BE2C (cell line): Measurements from ENCODE around the gene PAFAH2.

ENCODE experiments used
- DNase-seq: peaks from one replicate; pipeline ENCODE4 v3.0.0-alpha.2; 2020
- H3K27me3 ChIP-seq: fragments of 250-450 bp; sonication (Bioruptor Pico); 2 replicates; pipeline ENCODE4 v1.5.1; 2020; ENCODE audit warnings: mild to moderate bottlenecking
- H3K36me3 ChIP-seq: fragments of 250-450 bp; sonication (Bioruptor Pico); 2 replicates; pipeline ENCODE4 v1.5.1; 2020; ENCODE audit warnings: mild to moderate bottlenecking
- H3K4me1 ChIP-seq: fragments of 250-450 bp; sonication (Bioruptor Pico); 2 replicates; pipeline ENCODE4 v1.5.1; 2020
- H3K4me3 ChIP-seq: 2 replicates; pipeline ENCODE4 v1.5.1; 2011; ENCODE audit warnings: low read depth, low read length
- H3K9me3 ChIP-seq: fragments of 250-450 bp; sonication (Bioruptor Pico); 2 replicates; pipeline ENCODE4 v1.5.1; 2020
- TF ChIP-seq, protein P1 (sequence below): IDR thresholded peaks from 2 replicates; pipeline ENCODE4 v1.5.1; 2012; ENCODE audit warnings: mild to moderate bottlenecking, low read depth, low read length

PAFAH2 gene

DNA sequence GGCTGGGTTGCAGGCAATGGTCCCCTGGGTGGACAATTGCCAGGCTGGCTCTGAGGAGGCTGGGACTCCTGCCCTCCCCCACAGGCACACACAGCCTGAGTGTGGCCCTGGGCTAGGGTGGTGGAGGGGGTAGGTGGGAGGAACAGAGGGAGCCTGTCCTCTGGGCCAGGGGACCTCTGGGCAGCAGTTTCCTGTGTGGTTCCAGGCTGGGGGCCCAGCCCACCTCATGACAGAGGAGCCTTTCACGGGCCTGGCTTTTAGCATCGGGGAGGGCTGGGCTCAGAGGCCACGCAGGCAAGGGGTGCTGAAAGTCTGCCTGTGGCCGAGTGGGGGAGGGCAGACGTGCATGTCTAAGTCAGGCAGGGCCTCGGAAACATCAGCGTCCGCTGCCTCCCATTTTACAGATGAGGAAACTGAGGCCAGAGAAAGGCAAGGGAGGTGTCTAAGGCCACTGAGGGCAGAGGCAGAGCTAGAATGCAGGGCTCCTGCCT, 30.7 kb upstream of the PAFAH2 start:
- Histone ChIP-seq H3K4me3 (no peak overlapping the region), H3K36me3 (no peaks in the 10 kb centered on the region), H3K9me3 (no peaks in the 10 kb centered on the region), H3K27me3 (no peaks in the 10 kb centered on the region), H3K4me1 (no peaks in the 10 kb centered on the region)
- no peak for DNase-seq
- TF ChIP-seq, protein P1, sequence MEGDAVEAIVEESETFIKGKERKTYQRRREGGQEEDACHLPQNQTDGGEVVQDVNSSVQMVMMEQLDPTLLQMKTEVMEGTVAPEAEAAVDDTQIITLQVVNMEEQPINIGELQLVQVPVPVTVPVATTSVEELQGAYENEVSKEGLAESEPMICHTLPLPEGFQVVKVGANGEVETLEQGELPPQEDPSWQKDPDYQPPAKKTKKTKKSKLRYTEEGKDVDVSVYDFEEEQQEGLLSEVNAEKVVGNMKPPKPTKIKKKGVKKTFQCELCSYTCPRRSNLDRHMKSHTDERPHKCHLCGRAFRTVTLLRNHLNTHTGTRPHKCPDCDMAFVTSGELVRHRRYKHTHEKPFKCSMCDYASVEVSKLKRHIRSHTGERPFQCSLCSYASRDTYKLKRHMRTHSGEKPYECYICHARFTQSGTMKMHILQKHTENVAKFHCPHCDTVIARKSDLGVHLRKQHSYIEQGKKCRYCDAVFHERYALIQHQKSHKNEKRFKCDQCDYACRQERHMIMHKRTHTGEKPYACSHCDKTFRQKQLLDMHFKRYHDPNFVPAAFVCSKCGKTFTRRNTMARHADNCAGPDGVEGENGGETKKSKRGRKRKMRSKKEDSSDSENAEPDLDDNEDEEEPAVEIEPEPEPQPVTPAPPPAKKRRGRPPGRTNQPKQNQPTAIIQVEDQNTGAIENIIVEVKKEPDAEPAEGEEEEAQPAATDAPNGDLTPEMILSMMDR, result no peak

DNA sequence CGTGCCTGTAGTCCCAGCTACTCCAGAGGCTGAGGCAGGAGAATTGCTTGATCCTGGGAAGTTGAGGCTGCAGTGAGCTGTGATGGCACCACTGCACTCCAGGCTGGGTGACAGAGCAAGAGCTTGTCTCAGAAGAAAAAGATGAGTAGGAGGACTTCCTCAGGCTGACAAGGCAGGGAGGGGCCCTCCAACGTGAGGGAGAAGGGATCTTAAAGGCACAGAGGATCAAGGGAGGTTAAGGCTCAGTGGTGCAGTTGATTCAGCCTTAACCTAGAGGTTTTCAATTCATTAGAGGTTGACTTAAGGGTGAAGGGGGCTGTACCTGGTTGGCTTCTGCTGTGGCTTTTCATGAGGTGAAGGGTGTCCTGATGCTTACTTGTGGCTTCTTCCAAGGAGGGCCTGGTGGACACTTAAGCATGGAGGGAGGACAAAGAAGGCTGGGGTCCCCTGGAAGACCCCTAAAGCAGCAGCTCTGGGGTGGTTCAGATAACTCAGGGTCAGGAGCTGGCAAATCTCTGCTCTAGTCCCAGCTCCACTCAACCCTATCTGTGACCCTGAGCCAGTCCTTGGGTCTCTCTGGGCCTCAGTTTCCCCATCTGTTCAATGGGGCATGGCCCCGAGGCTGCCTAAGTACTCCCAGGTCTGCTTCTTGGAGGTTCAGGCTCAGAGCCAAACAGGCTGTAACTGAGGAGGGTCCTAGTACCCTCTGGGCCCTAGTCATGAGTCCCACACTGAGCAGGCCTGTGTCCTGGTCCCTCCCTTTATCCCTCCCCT, 30.0 kb upstream of the PAFAH2 start:
- no peak for DNase-seq
- TF ChIP-seq, protein P1, result no peak

DNA sequence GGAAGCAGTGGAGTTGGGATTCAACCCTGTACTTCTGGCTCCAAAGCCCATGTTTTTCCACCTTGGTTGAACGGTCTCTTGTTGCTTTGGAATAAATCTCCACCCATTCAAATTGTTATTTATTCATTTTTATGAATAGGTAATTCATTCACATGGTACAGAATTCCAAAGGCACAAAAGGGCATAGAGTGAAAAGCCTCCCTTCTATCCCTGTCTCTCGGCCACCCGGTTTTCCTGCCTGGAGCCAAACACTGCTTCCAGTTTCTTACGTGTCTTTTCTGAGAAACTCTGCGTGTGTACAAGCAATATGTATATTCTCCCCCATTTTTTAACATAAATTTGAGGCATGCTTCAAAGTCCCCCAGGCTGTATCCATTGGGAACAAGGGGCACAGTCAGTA, 27.7 kb upstream of the PAFAH2 start:
- Histone ChIP-seq H3K9me3 (no peaks in the 10 kb centered on the region), H3K27me3 (no peaks in the 10 kb centered on the region), H3K4me1 (no peaks in the 10 kb centered on the region), H3K4me3 (no peak overlapping the region), H3K36me3 (no peaks in the 10 kb centered on the region)
- TF ChIP-seq, protein P1, result no peak
- no peak for DNase-seq

More for the DNA sequence above, 30.0 kb upstream of the PAFAH2 start:
- Histone ChIP-seq H3K4me1 (no peaks in the 10 kb centered on the region), H3K4me3 (no peak overlapping the region), H3K36me3 (no peaks in the 10 kb centered on the region), H3K9me3 (no peaks in the 10 kb centered on the region), H3K27me3 (no peaks in the 10 kb centered on the region)

DNA sequence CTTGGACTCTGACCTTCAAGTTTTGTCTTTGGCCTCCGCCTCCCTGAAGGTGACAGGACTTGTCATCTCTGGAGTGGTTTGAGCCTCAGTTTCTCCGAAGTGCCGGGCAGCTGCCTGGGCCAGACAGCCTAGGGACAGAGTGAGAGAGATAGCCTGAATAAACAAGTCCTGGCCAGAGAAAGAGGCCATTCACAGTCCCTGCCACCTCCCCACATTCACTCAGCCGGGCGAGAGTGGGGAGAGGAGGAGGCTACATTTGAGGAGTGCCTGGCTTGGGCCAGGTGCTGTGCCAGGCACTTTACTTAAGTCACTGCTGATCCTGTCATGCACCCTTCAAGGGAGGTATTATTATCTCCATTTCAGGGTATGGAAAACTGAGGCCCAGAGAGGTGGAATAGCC, 27.2 kb upstream of the PAFAH2 start:
- Histone ChIP-seq H3K4me1 (no peaks in the 10 kb centered on the region), H3K36me3 (no peaks in the 10 kb centered on the region), H3K27me3 (no peaks in the 10 kb centered on the region), H3K9me3 (no peaks in the 10 kb centered on the region), H3K4me3 (no peak overlapping the region)
- TF ChIP-seq, protein P1, result no peak
- DNase-seq, result no peak

DNA sequence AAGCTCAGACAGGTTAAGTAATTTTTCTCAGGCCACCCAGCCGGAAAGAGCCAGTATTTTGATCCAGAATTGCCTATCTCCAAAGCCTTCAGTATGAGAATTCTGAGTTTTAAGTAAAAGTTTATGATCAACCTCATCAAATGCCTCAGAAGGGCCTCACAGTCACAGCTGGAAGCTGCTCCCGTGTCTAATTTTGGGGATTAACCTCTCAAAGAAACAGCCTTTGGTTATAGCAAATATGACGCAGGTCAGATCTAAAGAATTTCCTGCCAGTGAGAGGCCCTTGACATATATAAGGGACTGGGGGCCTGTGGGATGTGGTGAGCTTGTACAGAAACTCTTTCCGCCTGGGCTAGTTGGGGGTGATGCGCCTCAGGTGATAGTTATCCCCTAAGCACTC, 26.0 kb upstream of the PAFAH2 start:
- Histone ChIP-seq H3K9me3 (no peaks in the 10 kb centered on the region), H3K4me3 (no peak overlapping the region), H3K4me1 (no peaks in the 10 kb centered on the region), H3K27me3 (no peaks in the 10 kb centered on the region), H3K36me3 (no peaks in the 10 kb centered on the region)
- TF ChIP-seq, protein P1, result no peak
- no peak for DNase-seq

DNA sequence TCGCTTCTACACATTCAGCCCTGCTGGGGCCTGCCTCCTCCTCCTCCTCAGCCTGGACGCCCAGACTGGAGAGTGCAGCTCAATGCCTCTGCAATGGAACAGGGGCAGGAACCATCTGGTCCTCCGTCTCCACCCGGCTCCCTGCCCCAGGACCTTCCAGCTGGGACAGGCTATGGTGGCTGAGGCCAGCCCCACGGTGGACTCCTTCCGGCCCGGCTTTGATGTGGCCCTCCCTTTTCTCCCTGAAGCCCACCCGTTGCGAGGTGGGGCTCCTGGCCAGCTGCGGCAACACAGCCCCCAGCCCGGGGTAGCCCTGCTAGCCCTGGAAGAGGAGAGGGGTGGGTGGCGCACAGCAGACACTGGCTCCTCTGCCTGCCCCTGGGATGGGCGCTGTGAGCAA, 25.1 kb upstream of the PAFAH2 start:
- no peaks in the 10 kb centered on the region for H3K4me1 ChIP-seq
- no peak for DNase-seq

More for the DNA sequence above, 25.1 kb upstream of the PAFAH2 start:
- Histone ChIP-seq H3K9me3 (no peaks in the 10 kb centered on the region), H3K4me3 (no peak overlapping the region), H3K27me3 (no peaks in the 10 kb centered on the region), H3K36me3 (no peaks in the 10 kb centered on the region)
- TF ChIP-seq, protein P1, result no peak
